ENCODE results near the gene VSIG1. TPM values are rescaled to one million over a fixed set of nuclear protein-coding genes. Genes with fewer than 3 reads are reported as not detected.

VSIG1 gene
- total and polyA plus RNA-seq, 10 of the 15 experiments (the other 5 are each of a cell fraction or from before 2014, with no cell fraction given) = 0.04 to 0.08 (median 0.06) TPM; not detected in 7

GRCh38 chrX:108091878-108092291 is 47.0 kb downstream of the VSIG1 start (continued):
- TF ChIP-seq, protein P1, sequence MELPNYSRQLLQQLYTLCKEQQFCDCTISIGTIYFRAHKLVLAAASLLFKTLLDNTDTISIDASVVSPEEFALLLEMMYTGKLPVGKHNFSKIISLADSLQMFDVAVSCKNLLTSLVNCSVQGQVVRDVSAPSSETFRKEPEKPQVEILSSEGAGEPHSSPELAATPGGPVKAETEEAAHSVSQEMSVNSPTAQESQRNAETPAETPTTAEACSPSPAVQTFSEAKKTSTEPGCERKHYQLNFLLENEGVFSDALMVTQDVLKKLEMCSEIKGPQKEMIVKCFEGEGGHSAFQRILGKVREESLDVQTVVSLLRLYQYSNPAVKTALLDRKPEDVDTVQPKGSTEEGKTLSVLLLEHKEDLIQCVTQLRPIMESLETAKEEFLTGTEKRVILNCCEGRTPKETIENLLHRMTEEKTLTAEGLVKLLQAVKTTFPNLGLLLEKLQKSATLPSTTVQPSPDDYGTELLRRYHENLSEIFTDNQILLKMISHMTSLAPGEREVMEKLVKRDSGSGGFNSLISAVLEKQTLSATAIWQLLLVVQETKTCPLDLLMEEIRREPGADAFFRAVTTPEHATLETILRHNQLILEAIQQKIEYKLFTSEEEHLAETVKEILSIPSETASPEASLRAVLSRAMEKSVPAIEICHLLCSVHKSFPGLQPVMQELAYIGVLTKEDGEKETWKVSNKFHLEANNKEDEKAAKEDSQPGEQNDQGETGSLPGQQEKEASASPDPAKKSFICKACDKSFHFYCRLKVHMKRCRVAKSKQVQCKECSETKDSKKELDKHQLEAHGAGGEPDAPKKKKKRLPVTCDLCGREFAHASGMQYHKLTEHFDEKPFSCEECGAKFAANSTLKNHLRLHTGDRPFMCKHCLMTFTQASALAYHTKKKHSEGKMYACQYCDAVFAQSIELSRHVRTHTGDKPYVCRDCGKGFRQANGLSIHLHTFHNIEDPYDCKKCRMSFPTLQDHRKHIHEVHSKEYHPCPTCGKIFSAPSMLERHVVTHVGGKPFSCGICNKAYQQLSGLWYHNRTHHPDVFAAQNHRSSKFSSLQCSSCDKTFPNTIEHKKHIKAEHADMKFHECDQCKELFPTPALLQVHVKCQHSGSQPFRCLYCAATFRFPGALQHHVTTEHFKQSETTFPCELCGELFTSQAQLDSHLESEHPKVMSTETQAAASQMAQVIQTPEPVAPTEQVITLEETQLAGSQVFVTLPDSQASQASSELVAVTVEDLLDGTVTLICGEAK (IDR thresholded peaks at IDR 0.05; ENCODE audit: borderline replicate concordance) = peak; percentile 54

DNA sequence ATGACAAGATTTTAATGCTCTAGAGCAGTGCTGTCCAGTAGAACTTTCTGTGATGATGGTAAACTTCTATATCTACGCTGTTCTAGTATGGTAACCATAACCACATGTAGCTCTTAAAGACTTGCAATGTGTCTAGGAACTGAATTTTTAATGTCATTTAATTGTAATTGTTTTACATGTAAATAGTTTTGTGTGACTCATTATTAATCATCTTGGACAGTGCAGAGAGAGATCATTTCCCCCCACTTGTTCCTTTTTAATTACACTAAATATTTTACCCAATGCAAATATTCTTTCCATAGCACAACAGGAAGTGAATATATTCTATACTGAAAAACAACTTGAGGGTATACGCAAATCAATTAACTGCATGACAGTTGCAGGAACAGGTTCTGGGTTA is 52.5 kb downstream of the VSIG1 start:
- WGBS (ENCODE audit: insufficient coverage, insufficient replicate concordance, low lambda C conversion rate, missing lambda C conversion rate) = 61% methylated on average over 2 of the region's 2 CpGs
- Histone ChIP-seq H3K9me3 (replicated peaks; ENCODE audit: control insufficient read depth, insufficient read depth, low read length) (no peaks in the 10 kb centered on the region), H3K27ac (ENCODE audit: control insufficient read depth, insufficient read depth) (no peak overlapping the region), H3K27me3 (replicated peaks in 1 of 2; ENCODE audit: control insufficient read depth in 2 of 2, insufficient read depth in 2 of 2, low read length in 1 of 2) (no peaks in the 10 kb centered on the region), H3K4me1 (ENCODE audit: control insufficient read depth, insufficient read depth, low read length) (no peaks in the 10 kb centered on the region), H3K9ac (ENCODE audit: control insufficient read depth, insufficient read depth, low read length) (no peak overlapping the region), H3K4me2 (ENCODE audit: control insufficient read depth, insufficient read depth) (no peak overlapping the region), H4K20me1 (ENCODE audit: control insufficient read depth, insufficient read depth) (no peaks in the 10 kb centered on the region), H3K79me2 (ENCODE audit: control insufficient read depth, insufficient read depth, low read length) (no peaks in the 10 kb centered on the region; the same call in none of the 2 replicates), H2AFZ (ENCODE audit: control insufficient read depth, low read depth, low read length) (no peak overlapping the region), H3K4me3 (no peak overlapping the region), H3K36me3 (ENCODE audit: control insufficient read depth in 2 of 2, insufficient read depth in 2 of 2, low read length in 1 of 2) (no peaks in the 10 kb centered on the region)
- no TSS peak for BruUV-seq (replicated peaks)
- ChIA-PET CTCF (no interaction called here), POLR2A (interaction anchor here (0.8 kb wide), 1 partner anchor 18 kb away, joined by 3 read pairs; no protein-coding TSS in a partner anchor), SMC1A (ENCODE audit: uncharacterized antibody, unreplicated experiment) (no interaction called here), RAD21 (ENCODE audit: unreplicated experiment) (no interaction called here)
- in situ Hi-C loops (cut with MboI) = no loop called here
- no peak for DNase-seq (ENCODE audit: low read depth, low spot score)
- FAIRE-seq = peak; percentile 61
- ATAC-seq = no peak
- intact Hi-C loops (cut with micrococcal nuclease; ENCODE audit: unreplicated experiment) = no loop called here
- TF ChIP-seq SMAD1 (IDR thresholded peaks at IDR 0.05; ENCODE audit: low read depth, partially characterized antibody) = no peak
- no peak for TF ChIP-seq REST (IDR thresholded peaks at IDR 0.05; ENCODE audit: low read depth, low read length)
- TF ChIP-seq YBX1 (IDR thresholded peaks at IDR 0.05) = no peak
- TF ChIP-seq SUPT20H (IDR thresholded peaks at IDR 0.05; ENCODE audit: borderline replicate concordance, control insufficient read depth, low read depth, low read length) = no peak
- TF ChIP-seq SKIL (IDR thresholded peaks at IDR 0.05; ENCODE audit: low read depth, poor library complexity, severe bottlenecking) = no peak
- TF ChIP-seq, protein P2, sequence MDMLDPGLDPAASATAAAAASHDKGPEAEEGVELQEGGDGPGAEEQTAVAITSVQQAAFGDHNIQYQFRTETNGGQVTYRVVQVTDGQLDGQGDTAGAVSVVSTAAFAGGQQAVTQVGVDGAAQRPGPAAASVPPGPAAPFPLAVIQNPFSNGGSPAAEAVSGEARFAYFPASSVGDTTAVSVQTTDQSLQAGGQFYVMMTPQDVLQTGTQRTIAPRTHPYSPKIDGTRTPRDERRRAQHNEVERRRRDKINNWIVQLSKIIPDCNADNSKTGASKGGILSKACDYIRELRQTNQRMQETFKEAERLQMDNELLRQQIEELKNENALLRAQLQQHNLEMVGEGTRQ (IDR thresholded peaks at IDR 0.05; ENCODE audit: borderline replicate concordance, low read depth, low read length) = no peak
- no peak for TF ChIP-seq CBFB (IDR thresholded peaks at IDR 0.05; ENCODE audit: low read depth)
- TF ChIP-seq SIX5 (IDR thresholded peaks at IDR 0.05; ENCODE audit: low read depth, low read length, severe bottlenecking) = no peak
- TF ChIP-seq RELA (IDR thresholded peaks at IDR 0.05; ENCODE audit: borderline replicate concordance, partially characterized antibody) = no peak
- no peak for TF ChIP-seq BMI1 (IDR thresholded peaks at IDR 0.05; ENCODE audit: borderline replicate concordance)

Measured in GM12878 (cell line).